GM12874 (cell line): ENCODE measurements around the gene NIFK.

Experiments
- CTCF ChIP-seq: IDR thresholded peaks from 2 replicates; pipeline ENCODE4 v1.5.1; 2011; ENCODE audit warnings: low read depth, mild to moderate bottlenecking, control low read depth, low read length, moderate library complexity; ENCODE audit not compliant: insufficient read depth

NIFK gene

GRCh38 chr2:121709776-121710469 lies 26.8 kb downstream of the NIFK start:
- TF ChIP-seq CTCF = no peak

- TF ChIP-seq CTCF = no peak
Observed at GRCh38 chr2:121707920-121708361, 28.7 kb downstream of the NIFK start.

- TF ChIP-seq CTCF = no peak
Observed at GRCh38 chr2:121707344-121707919, 29.2 kb downstream of the NIFK start.

- no peak for TF ChIP-seq CTCF
Observed at GRCh38 chr2:121705958-121706357, 30.7 kb downstream of the NIFK start.

GRCh38 chr2:121705390-121705789 lies 31.3 kb downstream of the NIFK start:
- TF ChIP-seq CTCF = no peak

GRCh38 chr2:121699421-121700333 lies 37.0 kb downstream of the NIFK start:
- TF ChIP-seq CTCF = no peak

GRCh38 chr2:121698318-121698930 lies 38.3 kb downstream of the NIFK start:
- TF ChIP-seq CTCF = no peak
